Measurements from ENCODE around the gene HRH3. TPM values are rescaled to one million over a fixed set of nuclear protein-coding genes. Genes with fewer than 3 reads are reported as not detected.

Gene HRH3
- total RNA-seq, 1 donor from 2014 or later: not detected

DNA sequence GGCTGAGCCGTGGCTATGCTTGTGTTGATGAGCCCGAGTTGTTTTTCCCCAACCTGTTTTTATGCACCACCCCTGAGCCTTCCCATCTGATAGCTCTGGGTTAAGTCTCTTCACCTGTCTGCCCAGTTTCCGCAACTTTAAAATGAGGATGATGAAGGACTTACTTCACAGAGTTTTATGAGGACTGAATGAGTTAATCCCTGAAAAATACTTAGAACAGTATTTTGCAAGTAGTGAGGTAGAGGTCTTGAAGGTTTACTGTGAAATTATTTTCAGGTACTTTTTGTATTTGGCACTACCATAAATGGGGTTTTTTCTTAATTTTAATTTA is 34.0 kb downstream of the HRH3 start:
- Mint-ChIP-seq H3K27ac (no peak overlapping the region), H3K4me3 (no peak overlapping the region), H3K4me1 (peaks cover 45% of the 10 kb centered on the region), H3K9me3 (no peaks in the 10 kb centered on the region), H3K27me3 (no peaks in the 10 kb centered on the region), H3K36me3 (ENCODE audit: low read depth) (peaks cover 14% of the 10 kb centered on the region)
- intact Hi-C loops (cut with micrococcal nuclease): no loop called here
- CTCF ChIA-PET: no interaction called here
- no peak for DNase-seq
- no peak for TF ChIP-seq CTCF (IDR thresholded peaks at IDR 0.05)
- POLR2A ChIA-PET: no interaction called here
- ATAC-seq (ENCODE audit: low read depth): no peak

GRCh38 chr20:62183426-62184142 is 36.5 kb downstream of the HRH3 start:
- TF ChIP-seq CTCF (IDR thresholded peaks at IDR 0.05): no peak
- ChIA-PET POLR2A (interaction anchor here (0.7 to 1.8 kb wide), 4 partner anchors 28 to 204 kb away, joined by 3 to 8 read pairs (median 4); partner anchors contain the start of genes LSM14B and RPS21), CTCF (no interaction called here)
- H3K4me1 Mint-ChIP-seq: peaks cover 45% of the 10 kb centered on the region
- peak overlapping the region; percentile 76 for H3K27ac Mint-ChIP-seq
- no peaks in the 10 kb centered on the region for H3K27me3 Mint-ChIP-seq
- DNase-seq: no peak
- intact Hi-C loops (cut with micrococcal nuclease): loop anchor here (5.0 kb wide), 1 partner anchor 184 kb away; the partner anchor contains the start of gene LAMA5
- no peak for ATAC-seq (ENCODE audit: low read depth)
- no peaks in the 10 kb centered on the region for H3K9me3 Mint-ChIP-seq
- H3K4me3 Mint-ChIP-seq: peak overlapping the region; percentile 92
- peaks cover 7% of the 10 kb centered on the region for H3K36me3 Mint-ChIP-seq (ENCODE audit: low read depth)

DNA sequence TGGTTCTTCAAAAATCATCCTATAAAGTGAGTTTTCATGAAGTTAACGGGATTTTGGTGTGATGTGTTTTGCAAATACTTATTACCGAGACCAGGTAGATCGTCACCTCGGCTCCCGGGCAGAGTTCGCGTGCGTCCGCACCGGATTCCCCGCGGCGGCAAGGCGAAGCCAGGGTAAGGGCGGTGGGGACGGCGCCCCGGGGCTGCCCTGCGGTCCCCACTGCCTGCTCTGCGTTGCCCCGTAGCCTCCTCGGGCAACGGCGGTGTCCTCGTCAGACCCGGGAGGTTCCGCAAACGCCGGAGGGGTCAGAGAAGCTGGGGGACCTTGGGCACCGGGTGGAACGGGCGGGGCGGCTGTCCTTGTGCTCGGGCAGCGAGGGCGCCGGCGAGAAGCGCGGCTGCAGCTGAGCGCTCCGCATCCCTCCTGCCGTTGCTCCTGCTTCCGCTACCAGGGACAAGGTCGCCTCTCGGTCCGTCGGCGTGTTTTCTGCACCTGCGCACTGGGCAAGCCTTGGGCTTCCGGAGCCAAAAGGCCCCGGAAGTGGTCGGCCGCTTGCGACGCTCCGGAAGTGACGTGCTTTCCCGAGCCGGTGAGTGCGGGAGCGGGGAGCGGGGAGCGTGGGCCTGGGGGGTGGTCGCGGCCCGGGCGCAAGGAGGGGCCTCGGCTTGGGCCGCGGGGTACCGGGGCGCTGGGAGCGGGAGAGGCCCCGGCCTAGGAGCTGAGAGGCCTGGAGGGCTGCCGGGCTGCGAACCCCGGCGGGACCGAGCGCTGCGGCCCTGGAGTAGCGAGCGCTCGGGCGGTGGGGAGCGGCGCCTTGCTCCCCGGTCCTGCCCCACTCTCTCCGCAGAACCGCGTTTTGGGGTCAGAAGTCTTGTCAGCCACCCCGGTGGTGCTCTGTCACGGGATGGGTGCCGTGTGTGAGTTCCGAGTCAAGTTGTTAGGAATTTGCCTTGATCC is 37.3 kb downstream of the HRH3 start, which contains the start of gene MTG2:
MTG2 (plus strand) TSS at position 560 of the 957 bp plus-strand sequence. CDS start 10,393 bp downstream, outside the sequence.
- intact Hi-C loops (cut with micrococcal nuclease): loop anchor here (1.0 to 5.0 kb wide), 4 partner anchors 39 to 185 kb away; partner anchors contain the start of genes LAMA5, LSM14B, OSBPL2 and PSMA7
- TF ChIP-seq CTCF (IDR thresholded peaks at IDR 0.05): no peak
- ChIA-PET CTCF (no interaction called here), POLR2A (interaction anchor here (0.6 to 1.8 kb wide), 5 partner anchors 40 to 203 kb away, joined by 3 to 8 read pairs (median 4); partner anchors contain the start of genes LSM14B, PSMA7 and SS18L1)
- DNase-seq: peak; percentile 87
- H3K27ac Mint-ChIP-seq: peak within 1 kb of the TSS; percentile 92
- ATAC-seq (ENCODE audit: low read depth): peak; percentile 92
- no peaks in the 10 kb centered on the region for H3K9me3 Mint-ChIP-seq
- peak within 1 kb of the TSS; percentile 92 for H3K4me3 Mint-ChIP-seq
- H3K27me3 Mint-ChIP-seq: no peaks in the 10 kb centered on the region
- H3K36me3 Mint-ChIP-seq (ENCODE audit: low read depth): peaks cover 7% of the 10 kb centered on the region
- peaks cover 42% of the 10 kb centered on the region for H3K4me1 Mint-ChIP-seq

DNA sequence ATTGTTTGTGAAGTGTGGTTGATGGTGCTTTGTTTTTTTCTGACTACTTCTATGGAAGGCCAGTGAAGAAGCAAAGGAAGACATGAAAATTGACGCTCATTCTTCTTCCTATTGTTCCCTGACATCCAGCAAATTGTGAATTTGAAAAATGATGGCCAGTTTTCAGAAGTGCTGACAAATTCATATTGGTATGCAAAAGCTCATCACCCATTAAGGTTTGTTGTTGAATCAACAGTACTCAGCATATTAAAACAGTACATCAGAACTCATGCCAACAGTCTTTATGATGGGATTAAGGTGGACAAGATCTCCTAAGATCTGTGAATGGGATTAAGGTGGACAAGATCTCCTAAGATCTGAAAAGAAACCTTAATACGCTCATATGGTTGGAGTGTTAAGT is 38.3 kb downstream of the HRH3 start:
- POLR2A ChIA-PET: interaction anchor here (0.8 kb wide), 1 partner anchor 14 kb away, joined by 7 read pairs; no protein-coding TSS in a partner anchor
- Mint-ChIP-seq H3K36me3 (ENCODE audit: low read depth) (peaks cover 7% of the 10 kb centered on the region), H3K4me3 (peak overlapping the region; percentile 92), H3K27ac (peak overlapping the region; percentile 92), H3K27me3 (no peaks in the 10 kb centered on the region), H3K4me1 (peaks cover 34% of the 10 kb centered on the region), H3K9me3 (no peaks in the 10 kb centered on the region)
- no peak for ATAC-seq (ENCODE audit: low read depth)
- TF ChIP-seq CTCF (IDR thresholded peaks at IDR 0.05): no peak
- CTCF ChIA-PET: no interaction called here
- no peak for DNase-seq
- intact Hi-C loops (cut with micrococcal nuclease): loop anchor here (1.0 to 5.0 kb wide), 4 partner anchors 39 to 185 kb away; partner anchors contain the start of genes LAMA5, LSM14B, OSBPL2 and PSMA7

DNA sequence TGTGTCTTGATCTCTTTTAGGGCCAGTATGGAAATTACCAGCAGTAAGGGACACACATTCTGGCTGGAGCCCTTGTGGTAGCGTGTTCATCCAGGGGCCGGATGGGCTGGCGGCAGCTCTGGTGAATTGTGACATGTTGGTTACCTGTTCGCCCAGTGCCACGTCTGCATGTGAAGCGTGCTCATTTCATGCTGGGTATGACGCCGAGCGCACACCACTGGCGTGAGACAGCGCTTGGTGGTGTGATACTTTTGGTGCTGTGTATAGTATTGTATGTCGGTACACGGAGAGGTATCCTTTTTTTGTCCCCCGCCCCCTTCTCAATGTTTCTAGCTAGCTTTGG is 40.9 kb downstream of the HRH3 start:
- CTCF ChIA-PET: no interaction called here
- Mint-ChIP-seq H3K36me3 (ENCODE audit: low read depth) (peaks cover 18% of the 10 kb centered on the region), H3K4me1 (peaks cover 18% of the 10 kb centered on the region), H3K9me3 (no peaks in the 10 kb centered on the region), H3K4me3 (no peak overlapping the region), H3K27me3 (no peaks in the 10 kb centered on the region), H3K27ac (no peak overlapping the region)
- no peak for ATAC-seq (ENCODE audit: low read depth)
- intact Hi-C loops (cut with micrococcal nuclease): no loop called here
- TF ChIP-seq CTCF (IDR thresholded peaks at IDR 0.05): no peak
- POLR2A ChIA-PET: no interaction called here
- DNase-seq: no peak

All from activated B cell treated with CpG ODN at 0.5 μM for 24 hours (primary cell).